ENCODE results near the gene TMEM79.
A peak's percentile ranks its signal among the peaks of the same experiment; 100 is the strongest.

The TMEM79 gene

DNA sequence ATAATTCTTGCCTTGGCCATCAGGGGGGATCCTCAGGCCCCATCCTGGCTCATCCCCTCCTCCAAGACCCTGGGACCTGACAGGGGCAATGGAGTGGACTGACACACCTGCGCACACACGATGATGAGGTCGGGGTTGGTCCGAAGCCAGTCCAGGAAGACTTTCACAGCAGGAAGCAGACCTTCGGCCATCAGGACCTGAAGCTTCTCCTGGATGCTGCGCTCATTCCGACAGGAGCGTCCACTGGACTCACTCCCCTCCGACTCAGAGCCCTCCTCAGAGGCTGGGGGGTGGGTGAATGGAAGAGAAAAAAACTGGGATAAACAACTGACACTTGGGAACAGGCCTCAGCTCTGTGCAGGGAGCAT, 20.9 kb upstream of the TMEM79 start:
- DNase-seq, result no peak

DNA sequence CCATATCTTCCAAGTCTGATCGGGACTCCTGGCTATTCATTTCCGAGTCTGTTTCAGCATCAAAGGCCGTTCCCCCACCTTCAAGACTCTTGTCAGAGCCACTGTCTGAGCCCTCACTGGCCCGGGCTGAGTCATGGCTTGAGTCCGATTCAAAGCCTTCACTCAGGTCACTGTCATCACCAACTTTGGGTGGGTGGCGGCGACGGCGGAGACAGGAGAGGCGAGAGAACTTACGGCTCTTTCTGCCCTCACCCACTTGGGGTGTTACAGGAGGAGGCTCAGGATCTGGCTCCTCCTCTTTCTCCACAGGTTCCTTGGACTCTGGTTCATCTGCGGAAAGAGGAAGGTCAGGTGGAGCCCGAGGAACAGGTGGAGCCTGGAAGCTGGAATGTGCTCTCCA, 18.1 kb upstream of the TMEM79 start:
- no peak for DNase-seq

DNA sequence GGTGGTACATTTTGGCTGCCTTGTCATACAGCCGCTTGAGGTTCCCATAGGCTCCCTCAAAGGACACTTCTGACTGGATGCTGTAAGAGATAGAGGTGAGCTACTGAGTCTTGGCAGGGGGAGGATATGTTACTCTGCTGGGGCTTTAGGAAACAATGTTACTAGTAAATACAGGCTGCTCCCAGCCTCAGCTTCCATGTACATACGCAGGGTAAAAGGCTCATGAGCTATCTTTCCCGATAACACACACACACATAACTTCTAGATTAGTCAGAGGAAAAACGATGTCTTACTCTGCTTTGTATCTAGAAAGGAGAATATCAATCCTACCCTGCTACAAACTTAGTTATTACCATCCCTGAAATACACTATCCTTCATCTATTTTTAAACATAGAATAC, 15.8 kb upstream of the TMEM79 start:
- no peak for DNase-seq

DNA sequence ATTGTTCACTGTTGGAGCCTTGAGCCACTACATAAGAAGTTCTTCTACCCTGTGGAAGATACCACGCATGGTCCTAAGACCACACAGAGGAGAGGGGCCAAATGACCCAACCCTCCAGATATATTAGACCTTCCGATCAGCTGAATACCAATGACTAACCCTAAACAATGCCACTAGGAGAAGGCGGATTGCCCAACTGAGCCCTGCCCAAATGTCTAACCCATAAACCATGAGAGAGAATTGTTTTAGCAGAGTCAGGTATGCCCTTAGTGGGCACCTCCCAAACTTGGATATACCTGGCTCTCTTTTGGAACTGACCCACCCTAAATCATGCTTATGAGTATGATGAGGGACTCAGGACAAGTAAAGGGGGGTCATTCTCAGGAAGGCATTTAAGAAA, 13.8 kb upstream of the TMEM79 start:
- DNase-seq, result no peak

DNA sequence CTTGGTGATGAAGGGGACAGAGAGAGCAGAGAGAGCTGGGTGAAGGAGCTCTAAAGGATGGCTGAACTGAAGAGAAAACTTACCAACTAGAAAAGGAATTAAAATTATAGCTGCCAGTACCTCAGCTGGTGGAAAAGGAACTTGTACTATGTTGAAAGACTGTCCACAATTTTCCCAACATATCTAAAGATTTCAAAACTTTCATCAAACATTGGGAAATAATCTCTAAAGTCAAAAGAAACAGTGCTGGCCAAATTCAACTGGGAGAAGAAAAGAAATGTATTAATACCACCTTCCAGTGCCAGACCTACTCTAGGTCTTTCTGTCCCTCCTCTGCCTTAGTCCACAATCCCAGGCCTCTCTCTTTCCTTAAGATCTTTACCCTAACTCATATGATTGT, 7.6 kb upstream of the TMEM79 start:
- DNase-seq, result no peak

DNA sequence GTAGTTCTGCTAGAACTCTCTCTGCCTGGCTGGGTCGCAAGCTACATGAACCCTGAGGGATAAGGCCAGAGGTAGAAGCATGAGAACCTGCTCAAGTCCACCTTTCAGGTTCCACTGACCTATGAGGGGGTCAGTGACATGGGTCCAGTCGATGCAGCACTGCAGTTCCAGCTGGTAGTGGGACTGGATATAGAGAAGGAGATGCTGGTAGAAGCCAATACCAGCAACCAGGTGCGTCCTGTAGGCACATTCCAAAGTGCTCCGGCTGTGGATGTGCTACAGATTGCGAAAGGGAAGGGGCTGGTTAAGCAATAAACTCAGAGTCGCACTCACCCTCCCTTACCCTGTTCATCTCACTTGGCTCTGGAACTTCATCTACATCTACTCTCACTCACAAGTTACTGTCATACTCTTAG, 7.2 kb upstream of the TMEM79 start:
- DNase-seq, result no peak

DNA sequence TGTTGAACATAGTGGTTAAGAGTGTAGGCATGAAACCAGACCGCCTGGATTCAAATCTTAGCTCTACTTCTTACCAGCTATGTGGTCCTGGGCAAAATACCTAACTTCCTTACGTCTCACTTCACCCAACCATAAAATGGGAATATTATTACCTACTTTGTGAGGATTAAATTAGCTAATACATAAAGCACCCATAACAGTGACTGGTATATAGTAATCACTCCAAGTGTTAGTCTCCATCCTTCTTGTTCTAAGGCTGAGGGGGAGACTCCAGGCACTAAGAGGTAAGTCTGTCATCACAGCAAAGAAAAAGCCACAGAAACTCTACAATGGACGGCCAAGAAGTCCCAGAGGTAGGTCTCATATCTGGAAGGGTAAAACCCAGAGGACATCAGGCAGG, 4.3 kb upstream of the TMEM79 start:
- no peak for DNase-seq

DNA sequence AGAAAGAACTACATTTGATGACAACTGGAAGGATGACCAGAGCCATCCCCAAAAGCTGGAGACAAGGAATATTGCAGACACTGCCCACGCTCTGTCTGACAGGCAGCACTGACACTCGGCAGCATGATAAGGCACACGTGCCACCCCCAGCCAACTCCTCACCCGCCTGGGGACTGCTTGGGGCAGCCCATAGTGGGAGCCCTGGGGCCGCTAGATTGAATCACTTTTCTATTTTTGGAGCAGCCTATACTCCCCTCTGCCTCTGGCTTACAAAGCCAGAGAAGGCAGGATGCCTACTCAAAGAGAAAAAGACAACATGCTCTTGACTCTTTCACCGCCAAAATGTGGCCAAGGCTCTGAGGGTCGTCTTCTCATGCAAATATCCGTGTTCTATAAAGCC, 2.8 kb upstream of the TMEM79 start:
- DNase-seq, result no peak

DNA sequence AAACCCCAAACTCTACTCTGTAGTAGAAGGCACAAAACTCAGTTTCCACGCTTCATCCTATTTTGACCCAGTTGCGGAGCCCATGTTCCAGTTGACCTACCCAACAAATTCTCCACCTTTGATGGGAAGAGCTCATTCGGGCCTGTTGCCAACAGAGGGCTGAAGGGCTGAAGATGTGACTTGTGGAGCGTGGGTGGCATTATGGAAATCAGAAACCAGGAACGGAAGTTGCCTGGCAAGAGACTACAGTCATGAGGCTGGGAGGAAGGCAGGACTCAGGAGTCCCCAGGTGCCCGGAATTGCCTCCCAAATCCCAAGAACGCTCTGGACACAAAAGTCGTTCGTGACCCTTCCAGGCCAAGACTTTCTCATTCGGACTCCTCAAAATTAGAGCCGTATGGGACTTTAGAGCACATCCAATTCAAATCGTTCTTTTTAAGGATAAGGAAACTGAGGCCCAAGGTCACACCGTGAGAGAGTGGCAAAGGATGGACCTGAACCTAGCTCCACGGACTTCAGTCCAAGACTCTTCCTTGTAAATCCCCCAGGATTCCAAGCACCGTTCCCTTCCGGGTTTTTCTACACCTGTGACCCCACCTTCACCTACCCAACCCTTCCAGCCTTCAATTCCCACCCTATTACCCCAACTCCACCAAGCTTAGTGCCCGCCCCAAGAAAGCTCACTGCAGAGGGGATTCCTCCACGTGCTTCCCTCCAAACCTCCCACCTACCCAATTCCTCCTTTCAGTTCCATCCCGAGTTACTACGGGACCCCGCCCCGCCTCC, 2.2 kb upstream of the TMEM79 start:
- no peak for DNase-seq

DNA sequence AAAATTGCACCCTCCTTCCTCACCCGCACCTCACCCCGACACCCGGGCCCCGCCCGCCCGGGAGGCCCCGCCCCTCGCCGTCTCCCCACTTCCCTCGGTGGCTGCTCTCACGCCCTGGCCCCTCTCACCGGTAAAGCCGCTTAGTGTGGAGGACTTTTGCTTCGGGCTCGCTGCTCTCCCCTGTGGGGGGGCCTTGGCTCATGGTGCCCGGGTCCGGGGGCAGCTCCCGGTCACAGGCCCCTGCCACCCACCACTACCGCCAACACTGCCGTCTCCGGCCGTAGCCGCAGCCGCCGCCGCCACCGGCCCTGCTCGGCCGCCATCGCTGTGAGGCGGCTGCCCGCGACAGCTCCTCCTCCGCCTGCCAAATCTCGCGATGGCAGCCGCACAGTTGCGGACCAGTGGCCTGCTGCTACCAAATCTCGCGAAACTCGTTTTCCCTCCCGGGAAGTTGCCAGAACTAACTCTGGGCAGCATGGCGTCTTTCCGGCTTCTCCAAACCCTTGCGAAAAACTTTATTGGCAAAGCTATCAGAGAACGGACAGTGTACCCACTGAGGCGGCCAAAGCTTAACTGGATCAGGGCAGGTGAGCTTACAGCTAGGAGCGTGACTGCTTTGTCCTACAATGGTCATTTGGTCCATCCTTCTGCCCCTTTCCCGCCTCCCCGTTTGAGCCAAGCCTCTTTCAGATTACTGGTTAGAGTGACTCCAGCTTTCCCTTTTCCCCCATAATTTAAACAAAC, 1.5 kb upstream of the TMEM79 start, which contains the start of gene SMG5:
TSS of gene SMG5 (minus strand) at position 347 of the 744 bp plus-strand sequence. CDS start at position 202, 145 bp downstream.
- peak; percentile 98 for DNase-seq

DNA sequence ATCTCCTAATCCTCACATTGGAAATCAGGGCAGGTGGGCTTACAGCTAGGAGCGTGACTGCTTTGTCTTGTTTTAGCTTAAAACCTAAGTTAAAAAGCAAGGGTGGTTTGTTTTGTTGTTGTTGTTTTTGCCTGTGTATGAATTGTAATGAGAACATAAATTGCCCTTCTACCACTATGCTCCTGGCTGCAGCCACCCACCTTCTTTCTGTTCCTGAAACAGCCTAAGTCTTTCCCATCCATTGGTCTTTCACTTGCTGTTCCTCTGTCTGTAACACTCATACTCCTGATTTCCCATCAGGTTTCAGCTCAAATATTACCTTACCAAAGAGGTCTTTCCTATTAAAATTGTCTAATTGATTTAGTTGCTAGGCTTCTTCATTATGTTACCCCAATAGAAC, 604 bp upstream of the TMEM79 start:
- DNase-seq, result no peak

DNA sequence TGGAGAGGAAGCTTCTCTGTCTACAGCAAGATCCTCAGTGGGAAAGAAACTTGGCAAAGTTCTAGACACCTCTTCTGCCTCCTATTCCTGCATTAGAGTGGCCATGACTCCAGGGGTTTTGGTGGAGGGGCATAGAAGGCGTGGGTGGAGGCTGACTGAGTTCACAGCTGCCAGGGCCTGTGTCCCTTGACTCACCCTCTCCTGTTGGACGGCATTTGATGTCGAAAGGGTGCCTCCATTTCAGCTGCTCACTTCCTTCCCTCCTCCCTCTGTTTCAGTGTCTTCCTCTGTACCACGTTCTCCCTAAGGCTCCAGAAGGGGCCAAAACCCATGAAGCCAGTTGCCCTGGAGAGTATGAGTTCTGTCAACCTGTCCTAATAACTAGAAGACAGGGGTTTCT, 632 bp downstream of the TMEM79 start:
- DNase-seq, result no peak

DNA sequence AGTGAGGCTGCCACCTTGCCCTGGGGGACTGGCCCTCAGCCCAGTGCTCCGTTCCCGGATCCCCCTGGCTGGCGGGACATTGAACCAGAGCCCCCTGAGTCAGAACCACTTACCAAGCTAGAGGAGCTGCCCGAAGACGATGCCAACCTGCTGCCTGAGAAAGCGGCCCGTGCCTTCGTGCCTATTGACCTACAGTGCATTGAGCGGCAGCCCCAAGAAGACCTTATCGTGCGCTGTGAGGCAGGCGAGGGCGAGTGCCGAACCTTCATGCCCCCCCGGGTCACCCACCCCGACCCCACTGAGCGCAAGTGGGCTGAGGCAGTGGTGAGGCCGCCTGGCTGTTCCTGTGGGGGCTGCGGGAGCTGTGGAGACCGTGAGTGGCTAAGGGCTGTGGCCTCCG, 1.3 kb downstream of the TMEM79 start:
- DNase-seq, result no peak

DNA sequence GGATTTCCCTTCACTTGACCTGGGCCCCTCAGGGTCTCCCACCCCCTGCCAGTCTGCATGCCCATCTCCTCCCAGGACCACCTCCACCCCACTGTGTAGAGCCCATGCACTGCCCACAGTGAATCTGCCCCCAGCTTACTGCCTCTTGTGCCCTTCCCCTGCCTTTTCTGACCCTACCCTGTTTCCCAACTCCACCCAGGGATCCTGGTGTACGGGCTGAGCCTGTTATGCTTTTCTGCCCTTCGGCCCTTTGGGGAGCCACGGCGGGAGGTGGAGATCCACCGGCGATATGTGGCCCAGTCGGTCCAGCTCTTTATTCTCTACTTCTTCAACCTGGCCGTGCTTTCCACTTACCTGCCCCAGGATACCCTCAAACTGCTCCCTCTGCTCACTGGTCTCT, 1.9 kb downstream of the TMEM79 start:
- no peak for DNase-seq

DNA sequence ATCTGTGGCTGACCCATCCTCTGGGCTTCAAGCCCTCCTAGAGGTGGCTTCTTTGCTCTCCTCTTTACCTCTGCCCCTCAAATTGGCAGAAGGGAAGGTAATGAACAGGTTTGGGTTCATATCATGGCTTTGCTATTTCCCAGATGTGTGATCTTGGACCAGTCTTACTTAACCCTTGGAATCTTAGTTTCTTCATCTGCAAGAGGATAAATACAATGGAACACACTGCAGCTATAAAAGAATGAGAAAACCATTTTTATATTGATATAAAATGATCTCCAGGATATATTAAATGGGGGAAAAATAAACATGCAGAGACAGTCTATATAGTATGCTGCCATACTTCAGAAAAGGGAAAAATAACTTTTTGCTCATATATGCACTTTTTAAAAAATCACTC, 5.7 kb downstream of the TMEM79 start:
- no peak for DNase-seq

DNA sequence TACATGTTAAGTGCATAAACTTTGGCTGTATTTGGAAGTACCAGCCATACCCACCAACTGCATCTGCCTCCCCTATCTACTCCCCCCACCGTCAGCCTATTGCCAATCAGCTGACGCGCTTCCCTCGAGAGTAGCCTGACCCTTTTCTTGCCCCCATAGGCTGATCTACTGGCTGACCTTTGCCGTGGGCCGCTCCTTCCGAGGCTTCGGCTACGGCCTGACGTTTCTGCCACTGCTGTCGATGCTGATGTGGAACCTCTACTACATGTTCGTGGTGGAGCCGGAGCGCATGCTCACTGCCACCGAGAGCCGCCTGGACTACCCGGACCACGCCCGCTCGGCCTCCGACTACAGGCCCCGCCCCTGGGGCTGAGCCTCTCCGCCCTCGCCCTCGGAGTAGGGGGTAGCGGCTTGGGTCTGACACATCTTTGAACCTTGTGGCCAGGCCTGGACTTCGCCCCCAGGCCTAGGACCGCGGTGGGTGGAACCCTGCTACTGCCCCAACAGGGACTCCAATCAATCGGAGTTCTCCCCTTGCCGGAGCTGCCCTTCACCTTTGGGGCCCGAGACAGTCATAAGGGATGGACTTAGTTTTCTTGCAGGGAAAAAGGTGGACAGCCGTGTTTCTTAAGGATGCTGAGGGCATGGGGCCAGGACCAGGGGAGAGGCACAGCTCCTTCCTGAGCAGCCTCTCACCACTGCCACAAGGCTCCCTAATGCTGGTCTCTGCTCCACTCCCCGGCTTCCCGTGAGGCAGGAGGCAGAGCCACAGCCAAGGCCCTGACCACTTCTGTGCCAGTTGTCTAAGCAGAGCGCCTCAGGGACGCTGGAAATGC, 7.3 kb downstream of the TMEM79 start:
- DNase-seq, result peak; percentile 29

DNA sequence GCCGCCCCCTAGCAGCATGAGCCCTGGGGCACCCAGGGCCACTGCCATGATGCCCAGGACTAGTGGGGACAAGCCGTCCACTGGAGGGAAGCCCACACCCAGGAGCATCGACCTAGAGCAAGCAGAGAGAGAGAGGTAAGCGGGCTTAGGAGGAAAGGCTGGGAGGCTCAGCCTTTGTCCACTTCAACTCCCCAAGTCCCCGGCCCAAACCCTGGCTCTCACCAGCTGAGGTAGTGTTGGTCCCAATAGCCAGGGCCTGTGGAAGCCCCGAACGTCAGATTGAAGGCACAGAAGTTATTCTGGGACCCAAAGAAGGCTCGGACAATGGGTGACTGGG, 8.9 kb downstream of the TMEM79 start:
- no peak for DNase-seq

DNA sequence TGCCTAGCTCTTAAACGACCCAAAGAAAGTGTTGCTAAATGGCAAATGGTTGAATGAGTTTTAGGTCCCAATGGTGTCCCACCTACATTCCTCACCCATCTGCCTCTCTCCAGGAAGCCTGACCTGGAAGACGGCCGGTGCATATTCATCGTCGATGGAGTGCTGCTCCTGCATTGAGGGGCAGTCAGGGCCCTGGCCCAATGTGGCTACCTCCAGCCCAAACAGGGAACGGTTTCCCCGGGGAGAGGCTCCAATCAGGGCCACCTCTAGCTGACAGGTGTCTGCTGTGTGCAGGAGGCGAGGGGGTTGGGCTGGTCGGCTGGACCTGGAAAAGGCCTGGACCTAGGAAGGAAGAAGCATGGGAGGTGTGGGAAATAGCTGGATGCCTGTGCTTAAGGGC, 9.8 kb downstream of the TMEM79 start:
- no peak for DNase-seq

DNA sequence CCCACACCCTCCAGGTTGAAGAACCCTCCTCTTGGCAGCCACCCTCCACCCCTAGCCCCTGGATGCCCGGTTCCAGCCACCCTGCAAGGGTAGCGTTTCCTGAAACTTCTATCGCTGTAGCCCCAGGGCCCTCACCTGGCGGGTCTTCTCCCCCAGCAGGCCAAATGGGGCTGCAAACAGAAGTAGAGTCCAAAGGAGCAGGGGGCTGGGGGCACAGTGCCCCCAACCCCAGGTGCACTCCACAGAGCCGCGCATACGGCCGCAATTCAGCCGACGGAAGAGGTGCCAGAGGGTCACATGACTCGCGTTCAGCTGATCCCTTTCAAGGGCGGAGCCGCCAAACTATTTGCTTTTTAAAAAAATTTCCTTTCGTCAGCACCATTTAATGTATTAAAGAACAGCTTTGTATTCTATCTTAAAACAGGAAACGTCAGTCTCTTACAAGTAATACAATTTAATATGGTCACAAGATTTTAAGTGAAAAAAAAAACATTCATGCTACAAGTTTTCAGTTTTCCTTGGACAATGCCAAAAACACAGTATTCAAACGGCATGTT, 11.3 kb downstream of the TMEM79 start, which contains the start of gene GLMP:
TSS of gene GLMP (minus strand) at position 289 of the 557 bp plus-strand sequence. CDS start at position 255, 34 bp downstream.
- DNase-seq, result peak; percentile 59

DNA sequence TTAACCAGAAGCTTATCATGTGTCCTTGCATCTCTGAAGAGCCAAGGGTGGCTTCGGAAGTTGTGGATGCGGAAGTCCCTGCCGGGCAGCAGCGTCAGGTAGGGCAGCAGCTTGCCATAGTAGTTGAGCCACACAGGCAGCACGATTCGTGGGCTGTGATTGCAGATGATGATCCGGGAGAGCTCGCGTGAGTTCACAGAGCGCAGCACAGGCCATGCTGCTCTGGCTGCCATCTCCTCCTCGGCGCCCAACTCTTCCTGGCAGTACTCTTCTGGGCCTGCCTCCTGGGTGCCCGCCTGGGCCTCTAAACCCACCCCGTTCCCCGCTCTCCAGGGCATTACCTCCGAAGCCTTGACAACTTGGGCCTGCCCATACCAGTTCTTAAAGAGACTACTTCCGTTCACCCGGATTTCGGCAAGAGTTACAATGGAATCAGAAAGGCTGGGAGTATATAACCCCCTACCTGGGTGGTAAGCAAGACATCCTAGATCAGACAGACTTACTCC, 14.8 kb downstream of the TMEM79 start, which contains the start of gene VHLL:
TSS of gene VHLL (minus strand) at position 456 of the 506 bp plus-strand sequence. CDS start at position 338, 118 bp downstream.
- no peak for DNase-seq

DNA sequence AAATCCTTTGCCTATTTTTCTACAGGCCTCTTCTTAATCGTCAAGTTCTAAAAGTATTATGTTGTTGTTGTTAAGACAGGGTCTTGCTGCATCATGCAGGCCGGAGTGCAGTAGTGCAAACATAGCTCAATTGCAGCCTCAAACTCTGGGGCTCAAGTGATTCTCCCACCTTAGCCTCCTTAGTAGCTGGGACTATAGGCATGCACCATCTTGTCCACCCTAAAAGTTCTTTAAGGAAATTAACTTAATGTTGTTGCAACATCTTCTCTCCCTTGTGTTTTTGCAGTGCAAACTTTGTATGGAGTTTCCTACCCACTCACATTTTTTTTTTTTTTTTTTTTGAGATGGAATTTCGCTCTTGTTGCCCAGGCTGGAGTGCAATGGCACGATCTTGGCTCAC, 19.1 kb downstream of the TMEM79 start:
- no peak for DNase-seq

DNA sequence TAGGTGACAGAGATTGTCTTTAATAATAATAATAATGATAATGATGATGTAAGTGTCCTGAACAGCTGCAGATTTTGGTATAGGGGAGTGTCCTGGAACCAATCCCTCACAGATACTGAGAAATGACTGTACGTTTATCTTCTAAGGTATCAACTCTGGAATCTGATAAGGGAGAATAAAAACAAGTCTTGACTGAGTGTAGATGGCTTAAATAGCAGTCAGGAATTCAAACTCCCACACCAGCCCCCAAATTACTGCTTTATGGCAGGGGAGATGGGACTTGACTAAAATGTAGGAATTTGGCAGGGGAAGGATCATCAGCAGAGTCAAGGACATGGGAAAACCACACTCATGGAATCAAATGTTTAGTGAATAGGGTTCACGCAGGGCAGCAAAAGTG, 21.1 kb downstream of the TMEM79 start:
- DNase-seq, result no peak

DNA sequence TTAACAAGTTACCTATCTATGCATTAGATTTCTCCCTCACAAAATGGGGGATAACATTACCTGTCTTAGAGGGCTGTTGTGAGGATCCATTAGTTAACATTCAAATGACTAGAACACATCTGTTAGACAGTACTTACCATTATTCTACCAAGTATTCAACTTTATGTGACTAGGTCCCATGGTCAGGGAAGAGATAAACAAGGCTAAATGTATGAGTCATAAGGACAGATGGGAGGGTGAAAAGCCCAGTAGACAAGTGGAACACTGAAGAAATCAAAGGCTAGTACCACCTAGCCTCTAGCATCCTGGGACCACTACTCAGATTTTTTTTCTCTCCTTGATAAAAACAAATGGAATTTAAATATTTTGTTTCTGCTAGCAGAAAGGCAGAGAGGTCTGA, 24.0 kb downstream of the TMEM79 start:
- DNase-seq, result no peak

Measured in CD4-positive, alpha-beta T cell treated with Interleukin-10 for 1 hour (primary cell).